Measurements from ENCODE around the gene GSDME.

DNA sequence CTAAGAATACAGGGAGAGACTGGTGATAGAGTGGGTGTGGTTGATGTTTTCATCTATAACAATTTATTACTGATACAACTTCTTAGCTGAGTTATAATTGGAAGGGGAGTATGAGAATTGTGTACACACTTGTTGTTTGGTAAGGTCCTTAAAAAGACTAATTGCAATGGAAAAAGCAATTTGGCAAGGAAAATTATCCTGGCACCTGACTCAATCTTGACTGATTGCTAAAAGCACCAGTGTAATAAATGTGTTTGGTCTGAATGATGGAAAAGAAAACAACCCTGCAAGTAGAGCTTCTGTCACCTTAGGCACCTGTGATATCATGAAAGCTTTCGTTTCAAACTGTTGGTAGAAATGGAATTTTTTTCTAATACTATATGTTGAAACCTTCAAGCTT is 6.7 kb upstream of the GSDME start:
- TF ChIP-seq, protein P1, sequence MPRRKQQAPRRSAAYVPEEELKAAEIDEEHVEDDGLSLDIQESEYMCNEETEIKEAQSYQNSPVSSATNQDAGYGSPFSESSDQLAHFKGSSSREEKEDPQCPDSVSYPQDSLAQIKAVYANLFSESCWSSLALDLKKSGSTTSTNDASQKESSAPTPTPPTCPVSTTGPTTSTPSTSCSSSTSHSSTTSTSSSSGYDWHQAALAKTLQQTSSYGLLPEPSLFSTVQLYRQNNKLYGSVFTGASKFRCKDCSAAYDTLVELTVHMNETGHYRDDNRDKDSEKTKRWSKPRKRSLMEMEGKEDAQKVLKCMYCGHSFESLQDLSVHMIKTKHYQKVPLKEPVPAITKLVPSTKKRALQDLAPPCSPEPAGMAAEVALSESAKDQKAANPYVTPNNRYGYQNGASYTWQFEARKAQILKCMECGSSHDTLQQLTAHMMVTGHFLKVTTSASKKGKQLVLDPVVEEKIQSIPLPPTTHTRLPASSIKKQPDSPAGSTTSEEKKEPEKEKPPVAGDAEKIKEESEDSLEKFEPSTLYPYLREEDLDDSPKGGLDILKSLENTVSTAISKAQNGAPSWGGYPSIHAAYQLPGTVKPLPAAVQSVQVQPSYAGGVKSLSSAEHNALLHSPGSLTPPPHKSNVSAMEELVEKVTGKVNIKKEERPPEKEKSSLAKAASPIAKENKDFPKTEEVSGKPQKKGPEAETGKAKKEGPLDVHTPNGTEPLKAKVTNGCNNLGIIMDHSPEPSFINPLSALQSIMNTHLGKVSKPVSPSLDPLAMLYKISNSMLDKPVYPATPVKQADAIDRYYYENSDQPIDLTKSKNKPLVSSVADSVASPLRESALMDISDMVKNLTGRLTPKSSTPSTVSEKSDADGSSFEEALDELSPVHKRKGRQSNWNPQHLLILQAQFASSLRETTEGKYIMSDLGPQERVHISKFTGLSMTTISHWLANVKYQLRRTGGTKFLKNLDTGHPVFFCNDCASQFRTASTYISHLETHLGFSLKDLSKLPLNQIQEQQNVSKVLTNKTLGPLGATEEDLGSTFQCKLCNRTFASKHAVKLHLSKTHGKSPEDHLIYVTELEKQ (tag by site-specific recombination; IDR thresholded peaks at IDR 0.05; ENCODE audit: borderline replicate concordance) = no peak
- TF ChIP-seq ZNF701 (tag by site-specific recombination; IDR thresholded peaks at IDR 0.05) (no peak), TRIM28 (IDR thresholded peaks at IDR 0.05; ENCODE audit: borderline replicate concordance, low read length) (no peak), ZNF791 (tag by site-specific recombination; IDR thresholded peaks at IDR 0.05) (no peak), SCRT2 (tag by site-specific recombination; IDR thresholded peaks at IDR 0.05) (no peak), ZNF274 (IDR thresholded peaks at IDR 0.05; ENCODE audit: low read length) (no peak), ZNF274 (tag by site-specific recombination; IDR thresholded peaks at IDR 0.05; ENCODE audit: borderline replicate concordance) (no peak)
- TF ChIP-seq, protein P2, sequence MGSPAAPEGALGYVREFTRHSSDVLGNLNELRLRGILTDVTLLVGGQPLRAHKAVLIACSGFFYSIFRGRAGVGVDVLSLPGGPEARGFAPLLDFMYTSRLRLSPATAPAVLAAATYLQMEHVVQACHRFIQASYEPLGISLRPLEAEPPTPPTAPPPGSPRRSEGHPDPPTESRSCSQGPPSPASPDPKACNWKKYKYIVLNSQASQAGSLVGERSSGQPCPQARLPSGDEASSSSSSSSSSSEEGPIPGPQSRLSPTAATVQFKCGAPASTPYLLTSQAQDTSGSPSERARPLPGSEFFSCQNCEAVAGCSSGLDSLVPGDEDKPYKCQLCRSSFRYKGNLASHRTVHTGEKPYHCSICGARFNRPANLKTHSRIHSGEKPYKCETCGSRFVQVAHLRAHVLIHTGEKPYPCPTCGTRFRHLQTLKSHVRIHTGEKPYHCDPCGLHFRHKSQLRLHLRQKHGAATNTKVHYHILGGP (tag by site-specific recombination; IDR thresholded peaks at IDR 0.05) = no peak
- TF ChIP-seq, protein P3, sequence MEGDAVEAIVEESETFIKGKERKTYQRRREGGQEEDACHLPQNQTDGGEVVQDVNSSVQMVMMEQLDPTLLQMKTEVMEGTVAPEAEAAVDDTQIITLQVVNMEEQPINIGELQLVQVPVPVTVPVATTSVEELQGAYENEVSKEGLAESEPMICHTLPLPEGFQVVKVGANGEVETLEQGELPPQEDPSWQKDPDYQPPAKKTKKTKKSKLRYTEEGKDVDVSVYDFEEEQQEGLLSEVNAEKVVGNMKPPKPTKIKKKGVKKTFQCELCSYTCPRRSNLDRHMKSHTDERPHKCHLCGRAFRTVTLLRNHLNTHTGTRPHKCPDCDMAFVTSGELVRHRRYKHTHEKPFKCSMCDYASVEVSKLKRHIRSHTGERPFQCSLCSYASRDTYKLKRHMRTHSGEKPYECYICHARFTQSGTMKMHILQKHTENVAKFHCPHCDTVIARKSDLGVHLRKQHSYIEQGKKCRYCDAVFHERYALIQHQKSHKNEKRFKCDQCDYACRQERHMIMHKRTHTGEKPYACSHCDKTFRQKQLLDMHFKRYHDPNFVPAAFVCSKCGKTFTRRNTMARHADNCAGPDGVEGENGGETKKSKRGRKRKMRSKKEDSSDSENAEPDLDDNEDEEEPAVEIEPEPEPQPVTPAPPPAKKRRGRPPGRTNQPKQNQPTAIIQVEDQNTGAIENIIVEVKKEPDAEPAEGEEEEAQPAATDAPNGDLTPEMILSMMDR (tag by site-specific recombination; IDR thresholded peaks at IDR 0.05) = no peak
- TF ChIP-seq, protein P4, sequence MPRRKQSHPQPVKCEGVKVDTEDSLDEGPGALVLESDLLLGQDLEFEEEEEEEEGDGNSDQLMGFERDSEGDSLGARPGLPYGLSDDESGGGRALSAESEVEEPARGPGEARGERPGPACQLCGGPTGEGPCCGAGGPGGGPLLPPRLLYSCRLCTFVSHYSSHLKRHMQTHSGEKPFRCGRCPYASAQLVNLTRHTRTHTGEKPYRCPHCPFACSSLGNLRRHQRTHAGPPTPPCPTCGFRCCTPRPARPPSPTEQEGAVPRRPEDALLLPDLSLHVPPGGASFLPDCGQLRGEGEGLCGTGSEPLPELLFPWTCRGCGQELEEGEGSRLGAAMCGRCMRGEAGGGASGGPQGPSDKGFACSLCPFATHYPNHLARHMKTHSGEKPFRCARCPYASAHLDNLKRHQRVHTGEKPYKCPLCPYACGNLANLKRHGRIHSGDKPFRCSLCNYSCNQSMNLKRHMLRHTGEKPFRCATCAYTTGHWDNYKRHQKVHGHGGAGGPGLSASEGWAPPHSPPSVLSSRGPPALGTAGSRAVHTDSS (tag by site-specific recombination; IDR thresholded peaks at IDR 0.05) = no peak
- TF ChIP-seq, protein P5, sequence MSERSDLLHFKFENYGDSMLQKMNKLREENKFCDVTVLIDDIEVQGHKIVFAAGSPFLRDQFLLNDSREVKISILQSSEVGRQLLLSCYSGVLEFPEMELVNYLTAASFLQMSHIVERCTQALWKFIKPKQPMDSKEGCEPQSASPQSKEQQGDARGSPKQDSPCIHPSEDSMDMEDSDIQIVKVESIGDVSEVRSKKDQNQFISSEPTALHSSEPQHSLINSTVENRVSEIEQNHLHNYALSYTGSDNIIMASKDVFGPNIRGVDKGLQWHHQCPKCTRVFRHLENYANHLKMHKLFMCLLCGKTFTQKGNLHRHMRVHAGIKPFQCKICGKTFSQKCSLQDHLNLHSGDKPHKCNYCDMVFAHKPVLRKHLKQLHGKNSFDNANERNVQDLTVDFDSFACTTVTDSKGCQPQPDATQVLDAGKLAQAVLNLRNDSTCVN (tag by site-specific recombination; optimal IDR thresholded peaks at IDR 0.05) = no peak

All from HEK293 (cell line).